AG04450 (cell line): ENCODE measurements around the gene SYT14. TPM values are rescaled to one million over a fixed set of nuclear protein-coding genes. Genes with fewer than 3 reads are reported as not detected.
"Not testable (repeated sequence)": the region's sequence is repeated elsewhere in the genome, so short reads cannot be mapped to it uniquely, and the experiment has no call there.

Experiments
- CTCF ChIA-PET: fragments of 300-600, 350-600 bp; formaldehyde crosslinking; extraction: SDS; loops from one replicate; lab custom pipeline; 2022; ENCODE audit warnings: antibody characterized with exemption, inconsistent platforms; lab: Charles Lee
- POLR2A ChIA-PET: fragments of 350-600 bp; formaldehyde crosslinking; extraction: SDS; loops from one replicate; lab custom pipeline; 2021; ENCODE audit warnings: antibody characterized with exemption, inconsistent platforms; lab: Yijun Ruan, JAX
- DNase-seq: peaks from one replicate; pipeline ENCODE4 v3.0.0-alpha.2; 2011; ENCODE audit warnings: low read depth, low spot score
- H3K27ac ChIP-seq: one replicate; pipeline ENCODE4 v1.5.1; 2012; ENCODE audit warnings: low read depth, low read length, control low read depth
- H3K27me3 ChIP-seq: one replicate; pipeline ENCODE4 v1.6.0; 2012; ENCODE audit warnings: low read length; ENCODE audit not compliant: control insufficient read depth, insufficient read depth
- H3K4me3 ChIP-seq: 2 replicates; pipeline ENCODE4 v1.5.1; 2011; ENCODE audit warnings: mild to moderate bottlenecking, low read depth, low read length, control low read depth
- H3K9me3 ChIP-seq: 2 replicates; pipeline ENCODE4 v1.5.1; 2012; ENCODE audit warnings: low read length; ENCODE audit not compliant: control insufficient read depth, insufficient read depth
- CTCF ChIP-seq: IDR thresholded peaks from 2 replicates; pipeline ENCODE4 v1.5.1; 2011; ENCODE audit warnings: low read depth, low read length, control low read depth, inconsistent platforms
- polyA plus RNA-seq: library from polyadenylated mRNA; depleted of rRNA; stranded (reverse); fragments of >200 nt; gene quantifications from 2 replicates; pipeline ENCODE4 v1.2.3, GENCODE V29; 2011

Gene SYT14
- polyA plus RNA-seq, 1 experiment, result 4.8 TPM

- POLR2A ChIA-PET, result no interaction called here
- no peaks in the 10 kb centered on the region for H3K9me3 ChIP-seq
- no peak for TF ChIP-seq CTCF
- H3K4me3 ChIP-seq, result no peak overlapping the region
- no peaks in the 10 kb centered on the region for H3K27me3 ChIP-seq
- no peak overlapping the region for H3K27ac ChIP-seq
- CTCF ChIA-PET, result no interaction called here
- DNase-seq, result no peak
Measured at GRCh38 chr1:209959623-209960022, 21.6 kb downstream of the SYT14 start.

GRCh38 chr1:209960926-209961325, 22.9 kb downstream of the SYT14 start:
- ChIA-PET CTCF (no interaction called here), POLR2A (no interaction called here)
- no peak for DNase-seq
- Histone ChIP-seq H3K27ac (no peak overlapping the region), H3K4me3 (no peak overlapping the region), H3K27me3 (no peaks in the 10 kb centered on the region), H3K9me3 (no peaks in the 10 kb centered on the region)
- TF ChIP-seq CTCF, result no peak

DNA sequence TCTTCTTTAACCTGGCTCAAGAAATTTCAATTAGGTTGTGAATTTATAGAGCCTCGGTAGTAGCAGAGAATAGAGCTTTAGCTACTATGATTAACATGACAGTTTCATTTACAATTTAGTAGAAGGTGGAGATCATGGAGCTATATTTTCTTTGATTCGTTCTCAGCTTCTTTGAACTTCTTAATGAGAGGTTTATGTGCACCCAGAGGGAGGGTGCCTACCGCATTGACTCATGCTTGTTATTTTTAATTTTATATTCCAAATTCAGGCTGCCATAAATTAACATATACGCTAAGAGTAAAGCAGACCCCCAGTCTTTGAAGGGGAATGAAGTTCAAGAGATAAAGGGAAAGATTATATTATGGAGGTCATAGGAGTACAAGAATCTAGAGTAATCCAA, 24.4 kb downstream of the SYT14 start:
- POLR2A ChIA-PET, result no interaction called here
- DNase-seq, result no peak
- Histone ChIP-seq H3K4me3 (no peak overlapping the region), H3K27ac (no peak overlapping the region), H3K9me3 (no peaks in the 10 kb centered on the region), H3K27me3 (no peaks in the 10 kb centered on the region)
- CTCF ChIA-PET, result interaction anchor here (0.7 kb wide), 1 partner anchor 139 kb away, joined by 3 read pairs; no protein-coding TSS in a partner anchor
- no peak for TF ChIP-seq CTCF

GRCh38 chr1:209962856-209963255, 24.8 kb downstream of the SYT14 start:
- ChIA-PET CTCF (no interaction called here), POLR2A (no interaction called here)
- no peak for TF ChIP-seq CTCF
- Histone ChIP-seq H3K9me3 (no peaks in the 10 kb centered on the region), H3K27me3 (no peaks in the 10 kb centered on the region), H3K4me3 (no peak overlapping the region), H3K27ac (no peak overlapping the region)
- DNase-seq, result no peak

GRCh38 chr1:209965996-209966395, 28.0 kb downstream of the SYT14 start:
- Histone ChIP-seq H3K9me3 (no peaks in the 10 kb centered on the region), H3K27ac (no peak overlapping the region), H3K4me3 (no peak overlapping the region), H3K27me3 (no peaks in the 10 kb centered on the region)
- DNase-seq, result no peak
- ChIA-PET POLR2A (no interaction called here), CTCF (interaction anchor here (1.0 kb wide), 1 partner anchor 116 kb away, joined by 5 read pairs; no protein-coding TSS in a partner anchor)
- TF ChIP-seq CTCF, result no peak

DNA sequence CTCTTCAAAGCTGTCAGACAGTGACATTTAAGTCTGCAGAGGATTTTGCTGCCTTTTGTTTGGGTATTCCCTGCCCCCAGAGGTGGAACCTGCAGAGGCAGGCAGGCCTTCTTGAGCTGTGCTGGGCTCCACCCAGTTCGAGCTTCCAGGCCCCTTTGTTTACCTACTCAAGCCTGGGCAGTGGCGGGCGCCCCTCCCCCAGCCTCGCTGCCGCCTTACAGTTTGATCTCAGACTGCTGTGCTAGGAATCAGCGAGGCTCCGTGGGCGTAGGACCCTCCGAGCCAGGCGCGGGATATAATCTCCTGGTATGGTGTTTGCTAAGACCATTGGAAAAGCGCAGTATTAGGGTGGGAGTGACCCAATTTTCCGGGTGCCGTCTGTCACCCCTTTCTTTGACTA, 40.7 kb downstream of the SYT14 start:
- H3K9me3 ChIP-seq, H3K4me3 ChIP-seq, H3K27ac ChIP-seq, H3K27me3 ChIP-seq, POLR2A ChIA-PET, DNase-seq, CTCF ChIA-PET: not testable (repeated sequence)
